SH-SY5Y (cell line): ENCODE measurements around the gene TBCA.

Source experiments
- GATA2 ChIP-seq: IDR thresholded peaks from 2 replicates; pipeline ENCODE4 v1.6.1; 2011; ENCODE audit warnings: mild to moderate bottlenecking, low read depth, low read length
- GATA3 ChIP-seq: IDR thresholded peaks from 2 replicates; pipeline ENCODE4 v1.6.1; 2011; ENCODE audit warnings: low read depth, mild to moderate bottlenecking, low read length, moderate library complexity

DNA sequence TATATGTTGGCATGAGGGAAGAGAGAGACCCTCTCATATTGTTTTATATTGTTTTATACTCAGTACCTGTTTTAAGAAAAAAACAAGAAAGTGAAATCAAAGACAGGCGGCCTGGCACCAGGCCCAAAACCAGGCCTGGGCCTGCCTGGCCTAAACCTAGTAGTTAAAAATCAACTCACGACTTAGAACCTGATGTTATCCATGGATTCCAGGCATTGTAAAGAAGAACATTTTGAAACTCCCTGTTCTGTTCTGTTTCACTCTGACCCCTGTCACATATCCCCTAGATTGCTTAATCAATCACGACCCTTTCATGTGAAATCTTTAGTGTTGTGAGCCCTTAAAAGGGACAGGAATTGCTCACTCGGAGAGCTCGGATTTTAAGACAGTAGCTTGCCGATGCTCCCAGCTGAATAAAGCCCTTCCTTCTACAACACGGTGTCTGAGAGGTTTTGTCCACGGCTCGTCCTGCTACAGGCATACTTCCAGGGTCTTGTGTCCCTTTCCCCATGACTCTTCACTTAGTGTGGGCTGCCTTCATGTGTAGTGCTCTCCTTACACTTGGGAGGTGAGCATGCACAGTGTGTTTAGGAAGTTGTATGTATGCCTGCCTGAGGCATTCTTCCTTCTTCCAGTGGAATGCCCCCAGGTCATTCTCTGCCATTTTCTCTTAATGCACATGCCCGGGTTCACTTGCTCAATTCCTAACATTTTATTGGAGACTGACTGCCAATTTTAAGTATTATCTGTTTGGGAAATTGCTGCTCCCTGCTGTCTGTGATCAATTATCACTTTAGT, 17.8 kb downstream of the TBCA start:
- TF ChIP-seq GATA2 (no peak), GATA3 (no peak)
